H1 (cell line): ENCODE measurements around the gene ZNF831. TPM values are rescaled to one million over a fixed set of nuclear protein-coding genes. Genes with fewer than 3 reads are reported as not detected.

ENCODE experiments used
- CTCF ChIA-PET: fragments of 300-600 bp; sonication (Branson Sonifier 250); formaldehyde crosslinking; loops from one replicate; lab custom pipeline; 2021; ENCODE audit not compliant: partially characterized antibody; lab: Charles Lee
- POLR2A ChIA-PET: fragments of 300-600 bp; sonication (Branson Sonifier 250); formaldehyde crosslinking; loops from one replicate; lab custom pipeline; 2021; ENCODE audit warnings: inconsistent platforms; ENCODE audit not compliant: partially characterized antibody; lab: Charles Lee
- DNase-seq, 2 experiments: peaks; one replicate each; pipeline versions ENCODE4 v3.0.0 to v3.0.0-alpha.2; 2010 to 2022; ENCODE audit warnings: low spot score in 2 of 2, low read depth in 1 of 2, mixed read lengths in 1 of 2
- FAIRE-seq: peaks from 2 replicates; lab custom pipeline; 2011; peaks lifted over from hg19 to GRCh38; lab: Jason Lieb, UNC
- H2AFZ ChIP-seq: 2 replicates; pipeline ENCODE4 v1.8.1; 2012; ENCODE audit warnings: low read length, inconsistent platforms
- H2AK5ac ChIP-seq: 2 replicates; pipeline ENCODE4 v1.6.1; 2013; ENCODE audit warnings: low read depth, low read length
- H2BK120ac ChIP-seq: replicated peaks from 2 replicates; pipeline ENCODE3; 2013; ENCODE audit warnings: low read depth, low read length, inconsistent platforms
- H2BK12ac ChIP-seq: 2 replicates; pipeline ENCODE4 v1.6.1; 2013; ENCODE audit warnings: low read depth, low read length
- H2BK15ac ChIP-seq: 2 replicates; pipeline ENCODE4 v1.6.1; 2013; ENCODE audit warnings: low read length
- H2BK20ac ChIP-seq: 2 replicates; pipeline ENCODE4 v1.6.1; 2013; ENCODE audit warnings: low read length
- H2BK5ac ChIP-seq: 2 replicates; pipeline ENCODE4 v1.6.1; 2013; ENCODE audit warnings: low read depth, low read length
- H3K14ac ChIP-seq: 2 replicates; pipeline ENCODE4 v1.6.1; 2013; ENCODE audit warnings: inconsistent platforms; ENCODE audit not compliant: insufficient read length
- H3K18ac ChIP-seq: 2 replicates; pipeline ENCODE4 v1.6.1; 2013; ENCODE audit warnings: low read length; ENCODE audit errors: extremely low read depth
- H3K23ac ChIP-seq: 2 replicates; pipeline ENCODE4 v1.6.1; 2013; ENCODE audit warnings: inconsistent platforms; ENCODE audit not compliant: insufficient read length
- H3K23me2 ChIP-seq: 2 replicates; pipeline ENCODE4 v1.6.1; 2013; ENCODE audit warnings: low read depth, low read length
- H3K27ac ChIP-seq: 2 replicates; pipeline ENCODE4 v1.6.1; 2011; ENCODE audit warnings: low read depth, low read length, inconsistent platforms
- H3K27me3 ChIP-seq, 4 experiments: replicated peaks in 1 of 4; 1 replicate in 1 of 4; 2 replicates in 3 of 4; pipeline versions ENCODE4 v1.6.1 to v1.8.1; 2011 to 2013; ENCODE audit warnings: low read length in 3 of 4, mild to moderate bottlenecking in 3 of 4, inconsistent platforms in 2 of 4, mixed read lengths in 2 of 4, moderate library complexity in 1 of 4; ENCODE audit not compliant: control insufficient read depth in 3 of 4, insufficient read depth in 3 of 4; ENCODE audit errors: extremely low read depth in 1 of 4
- H3K36me3 ChIP-seq, 4 experiments: 2 replicates each; pipeline versions ENCODE4 v1.6.1 to v1.8.1; 2011 to 2013; ENCODE audit warnings: mild to moderate bottlenecking in 4 of 4, low read length in 3 of 4, moderate library complexity in 2 of 4, control low read depth in 1 of 4, inconsistent platforms in 1 of 4; ENCODE audit not compliant: insufficient read depth in 4 of 4, control insufficient read depth in 2 of 4
- H3K4ac ChIP-seq: replicated peaks from 2 replicates; pipeline ENCODE3; 2013; ENCODE audit warnings: low read length, low read depth, mixed read lengths, inconsistent platforms; ENCODE audit not compliant: insufficient read length
- H3K4me1 ChIP-seq, 4 experiments: replicated peaks in 1 of 4; 1 replicate in 1 of 4; 2 replicates in 3 of 4; pipeline versions ENCODE4 v1.6.1 to v1.8.1; 2011 to 2013; ENCODE audit warnings: low read length in 3 of 4, inconsistent platforms in 2 of 4, mixed read lengths in 1 of 4; ENCODE audit not compliant: insufficient read depth in 4 of 4, control insufficient read depth in 3 of 4
- H3K4me2 ChIP-seq, 2 experiments: 2 replicates each; pipeline versions ENCODE4 v1.6.1 to v1.8.1; 2011 to 2013; ENCODE audit warnings: low read depth in 2 of 2, low read length in 2 of 2, control low read depth in 1 of 2, inconsistent platforms in 1 of 2, mild to moderate bottlenecking in 1 of 2; ENCODE audit not compliant: insufficient read depth in 1 of 2
- H3K4me3 ChIP-seq, 4 experiments: fragments of 200-600, 300-600 bp in 1 of 4; sonication (generic), shearing (Covaris generic), sonication (Bioruptor Twin) in 1 of 4; 2 replicates each; pipeline versions ENCODE4 v1.5.1 to v1.8.1; 2011 to 2016; ENCODE audit warnings: low read length in 4 of 4, low read depth in 3 of 4, control low read depth in 2 of 4, inconsistent platforms in 2 of 4, mild to moderate bottlenecking in 2 of 4, mixed read lengths in 1 of 4, moderate library complexity in 1 of 4; ENCODE audit not compliant: insufficient read depth in 2 of 4; ENCODE audit errors: extremely low read depth in 1 of 4
- H3K56ac ChIP-seq: replicated peaks from 2 replicates; pipeline ENCODE3; 2013; ENCODE audit warnings: low read depth, mild to moderate bottlenecking, mixed read lengths, low read length, inconsistent platforms; ENCODE audit not compliant: insufficient read length
- H3K79me1 ChIP-seq: 2 replicates; pipeline ENCODE4 v1.6.1; 2013; ENCODE audit warnings: low read depth, low read length, control low read depth
- H3K79me2 ChIP-seq, 2 experiments: 2 replicates each; pipeline versions ENCODE4 v1.6.1 to v1.8.1; 2012 to 2013; ENCODE audit warnings: low read length in 2 of 2, mild to moderate bottlenecking in 2 of 2, inconsistent platforms in 1 of 2; ENCODE audit not compliant: insufficient read depth in 2 of 2, control insufficient read depth in 1 of 2
- H3K9ac ChIP-seq, 4 experiments: replicated peaks in 1 of 4; 1 replicate in 1 of 4; 2 replicates in 3 of 4; pipeline versions ENCODE4 v1.6.1 to v1.8.1; 2011 to 2013; ENCODE audit warnings: low read depth in 3 of 4, low read length in 3 of 4, control low read depth in 2 of 4, mild to moderate bottlenecking in 2 of 4, moderate library complexity in 2 of 4, inconsistent platforms in 1 of 4; ENCODE audit errors: extremely low read depth in 1 of 4
- H3K9me3 ChIP-seq, 2 experiments: 2 replicates each; pipeline versions ENCODE4 v1.6.1 to v1.8.1; 2012 to 2013; ENCODE audit warnings: mild to moderate bottlenecking in 2 of 2, moderate library complexity in 2 of 2, control low read depth in 1 of 2, inconsistent platforms in 1 of 2, low read depth in 1 of 2, low read length in 1 of 2, mixed read lengths in 1 of 2; ENCODE audit not compliant: insufficient read depth in 2 of 2
- H4K20me1 ChIP-seq, 2 experiments: replicated peaks in 1 of 2; 2 replicates each; pipeline versions ENCODE3 to v1.8.1; 2011 to 2013; ENCODE audit warnings: inconsistent platforms in 2 of 2, low read length in 2 of 2, mild to moderate bottlenecking in 1 of 2; ENCODE audit not compliant: insufficient read depth in 2 of 2, control insufficient read depth in 1 of 2
- H4K5ac ChIP-seq: 2 replicates; pipeline ENCODE4 v1.6.1; 2013; ENCODE audit warnings: low read length, low read depth, mixed read lengths, inconsistent platforms; ENCODE audit not compliant: insufficient read length
- H4K8ac ChIP-seq: 2 replicates; pipeline ENCODE4 v1.8.0; 2013; ENCODE audit warnings: mild to moderate bottlenecking, moderate library complexity, low read length, inconsistent platforms; ENCODE audit not compliant: insufficient read depth; ENCODE audit errors: extremely low read depth
- H4K91ac ChIP-seq: replicated peaks from 2 replicates; pipeline ENCODE3; 2013; ENCODE audit warnings: low read length, mixed read lengths, inconsistent platforms; ENCODE audit not compliant: insufficient read length
- NRF1 ChIP-seq: IDR thresholded peaks from 2 replicates; pipeline ENCODE4 v1.6.1; 2011; ENCODE audit warnings: mild to moderate bottlenecking, low read depth, low read length, improper control_type of control experiment
- SIRT6 ChIP-seq: IDR thresholded peaks from one replicate; pipeline ENCODE4 v1.7.1; 2012; ENCODE audit warnings: low read length, inconsistent platforms
- TEAD4 ChIP-seq: IDR thresholded peaks from 2 replicates; pipeline ENCODE4 v1.6.1; 2012; ENCODE audit warnings: low read depth, low read length, inconsistent platforms, mixed read lengths
- WGBS, 2 experiments: shearing (Covaris generic) in 1 of 2; methylation state at CpG; one replicate each; pipeline versions ENCODE4 v1.1.6 to v1.1.7; 2013 to 2015; ENCODE audit warnings: low lambda C conversion rate in 2 of 2, mixed read lengths in 2 of 2, inconsistent platforms in 1 of 2, low coverage in 1 of 2, missing lambda C conversion rate in 1 of 2; ENCODE audit not compliant: insufficient replicate concordance in 2 of 2, insufficient coverage in 1 of 2, insufficient read length in 1 of 2; ENCODE audit errors: extremely low coverage in 1 of 2, missing lambda C conversion rate in 1 of 2; 5-methylcytosine and 5-hydroxymethylcytosine counted together
- polyA plus RNA-seq, 7 experiments: library from polyadenylated mRNA; depleted of rRNA in 3 of 7; stranded (reverse) in 5 of 7; unstranded in 2 of 7; fragments of >200 nt in 5 of 7; fragments of 200-250 nt in 2 of 7; gene quantifications; 1 replicate in 5 of 7; 2 replicates in 1 of 7; 4 replicates in 1 of 7; pipeline versions ENCODE4 v1.2.1 to v1.2.3, GENCODE V29; 2011 to 2013; ENCODE audit warnings: missing spikeins in 2 of 7, mixed read lengths in 2 of 7
- total RNA-seq: library from RNA; stranded (reverse); fragmentation: NEBNext Ultra II Directional; extraction: Animal tissue kit (Norgen Biotek cat#: 25700); gene quantifications from 2 replicates; pipeline ENCODE4 v1.2.1, GENCODE V29; 2021

The ZNF831 gene
- total and polyA plus RNA-seq, 2 of the 8 experiments (the other 6 are each of a cell fraction or from before 2014, with no cell fraction given): not detected

- ChIA-PET CTCF (no interaction called here), POLR2A (no interaction called here)
- Histone ChIP-seq H3K9me3 (no peaks in the 10 kb centered on the region), H3K4ac (no peak overlapping the region), H3K4me1 (0 out of 7 replicates have a peak, but pooled peaks cover 0 to 4% (median 0%) of the 10 kb centered on the region in 4 experiments), H3K36me3 (no peaks in the 10 kb centered on the region), H3K27ac (no peak overlapping the region), H3K23ac (no peak overlapping the region), H2BK15ac (no peak overlapping the region), H2AK5ac (no peak overlapping the region), H2BK5ac (no peak overlapping the region), H3K14ac (no peak overlapping the region), H4K20me1 (no peaks in the 10 kb centered on the region), H3K56ac (no peak overlapping the region), H4K5ac (no peak overlapping the region), H3K9ac (no peak overlapping the region), H4K91ac (no peak overlapping the region), H3K23me2 (no peaks in the 10 kb centered on the region), H4K8ac (no peak overlapping the region), H3K4me3 (no peak overlapping the region), H3K27me3 (peaks cover 0 to 3% (median under 1%) of the 10 kb centered on the region in 4 experiments; a peak in 3 of 7 replicates), H2BK20ac (no peak overlapping the region), H3K79me1 (no peaks in the 10 kb centered on the region), H3K79me2 (no peaks in the 10 kb centered on the region), H2AFZ (no peak overlapping the region), H2BK12ac (no peak overlapping the region), H2BK120ac (no peak overlapping the region), H3K18ac (no peak overlapping the region), H3K4me2 (no peak overlapping the region)
- FAIRE-seq (no peak), DNase-seq (no peak)
- 38 to 59% methylated on average over 1 to 2 of the region's 2 CpGs for WGBS, 2 experiments
- TF ChIP-seq TEAD4 (no peak), NRF1 (no peak), SIRT6 (no peak)
Measured at GRCh38 chr20:59259946-59260345, 96.3 kb downstream of the ZNF831 start.
